A549 (cell line): ENCODE results near the gene SKIC2. TPM values are rescaled to one million over a fixed set of nuclear protein-coding genes. Genes with fewer than 3 reads are reported as not detected.
A peak's percentile ranks its signal among the peaks of the same experiment; 100 is the strongest.
"Not testable (repeated sequence)": the region's sequence is repeated elsewhere in the genome, so short reads cannot be mapped to it uniquely, and the experiment has no call there.

Experiments used
- ATAC-seq, 2 experiments: fragments of 200-7000 bp in 1 of 2; fragments of >200 bp in 1 of 2; cut with Nextera tagmentation in 1 of 2; cut with Tn5 transposase in 1 of 2; 3 replicates each; pipeline versions ENCODE4 v1.8.0 to v1.9.1; 2018 to 2020; ENCODE audit warnings: mild to moderate bottlenecking in 1 of 2, moderate library complexity in 1 of 2
- CTCF ChIA-PET: fragments of 300-600 bp; sonication (Branson Sonifier 250); formaldehyde crosslinking; extraction: SDS; loops from one replicate; lab custom pipeline; 2021; ENCODE audit warnings: antibody characterized with exemption, inconsistent platforms; lab: Yijun Ruan, JAX
- POLR2A ChIA-PET: fragments of 350-600 bp; formaldehyde crosslinking; extraction: SDS; loops from one replicate; lab custom pipeline; 2021; ENCODE audit warnings: antibody characterized with exemption, inconsistent platforms; lab: Yijun Ruan, JAX
- DNase-seq, 2 experiments: peaks; one replicate each; pipeline versions ENCODE4 v3.0.0 to v3.0.0-alpha.2; 2011 to 2016; ENCODE audit warnings: low read depth in 1 of 2, low spot score in 1 of 2
- FAIRE-seq: peaks from 2 replicates; lab custom pipeline; 2011; peaks lifted over from hg19 to GRCh38; lab: Jason Lieb, UNC
- H3K27ac ChIP-seq, 2 experiments: fragments of >200 bp; sonication (Bioruptor Twin); formaldehyde crosslinking; 3 replicates each; pipeline ENCODE4 v1.5.1; 2016 to 2017
- H3K4me1 ChIP-seq: fragments of >200 bp; sonication (Bioruptor Twin); formaldehyde crosslinking; 3 replicates; pipeline ENCODE4 v1.6.1; 2016
- H3K4me2 ChIP-seq: fragments of >200 bp; sonication (Bioruptor Twin); formaldehyde crosslinking; 3 replicates; pipeline ENCODE4 v1.6.1; 2016
- H3K4me3 ChIP-seq: fragments of >200 bp; sonication (Bioruptor Twin); formaldehyde crosslinking; 3 replicates; pipeline ENCODE4 v1.5.1; 2016
- H3K9me3 ChIP-seq: fragments of >200 bp; sonication (Bioruptor Twin); formaldehyde crosslinking; 3 replicates; pipeline ENCODE4 v1.6.1; 2016
- BHLHE40 ChIP-seq: IDR thresholded peaks from 2 replicates; pipeline ENCODE4 v1.6.1; 2012; ENCODE audit warnings: low read depth, low read length, inconsistent platforms
- CBX2 ChIP-seq: fragments of 200-600 bp; sonication (generic); IDR thresholded peaks from 2 replicates; pipeline ENCODE4 v1.6.1; 2016; ENCODE audit warnings: low read depth, mild to moderate bottlenecking, borderline replicate concordance
- CBX8 ChIP-seq: fragments of 200-600 bp; sonication (generic); IDR thresholded peaks from 2 replicates; pipeline ENCODE4 v1.6.1; 2016
- CEBPB ChIP-seq, 2 experiments: fragments of >200 bp in 1 of 2; sonication (Bioruptor Twin) in 1 of 2; formaldehyde crosslinking in 1 of 2; IDR thresholded peaks; 2 replicates each; pipeline ENCODE4 v1.6.1; 2012 to 2016
- EHMT2 ChIP-seq: fragments of 200-600 bp; sonication (generic); IDR thresholded peaks from 2 replicates; pipeline ENCODE4 v1.6.1; 2016; ENCODE audit warnings: antibody characterized with exemption, low read depth, mild to moderate bottlenecking, moderate library complexity
- EP300 ChIP-seq, 2 experiments: fragments of >200 bp; sonication (Bioruptor Twin); formaldehyde crosslinking; IDR thresholded peaks; 2 replicates in 1 of 2; 3 replicates in 1 of 2; pipeline ENCODE4 v1.6.1; 2016 to 2017
- ESRRA ChIP-seq: fragments of 150-350 bp; IDR thresholded peaks from 2 replicates; pipeline ENCODE4 v1.6.1; 2014; ENCODE audit warnings: mild to moderate bottlenecking, low read length, borderline replicate concordance
- FOSB ChIP-seq: fragments of 250-450 bp; sonication (Bioruptor Pico); IDR thresholded peaks from 2 replicates; pipeline ENCODE4 v1.5.0; 2020; ENCODE audit warnings: mild to moderate bottlenecking, moderate library complexity
- HDAC2 ChIP-seq: fragments of 200-600 bp; sonication (generic); IDR thresholded peaks from 2 replicates; pipeline ENCODE4 v1.6.1; 2016
- JUN ChIP-seq, 2 experiments: fragments of >200 bp; sonication (Bioruptor Twin); formaldehyde crosslinking; IDR thresholded peaks; 2 replicates in 1 of 2; 3 replicates in 1 of 2; pipeline ENCODE4 v1.6.1; 2016 to 2017
- KDM1A ChIP-seq: fragments of 200-600 bp; sonication (generic); IDR thresholded peaks from 2 replicates; pipeline ENCODE4 v1.6.1; 2016; ENCODE audit warnings: low read depth, mild to moderate bottlenecking
- NFE2L2 ChIP-seq: fragments of 150-350 bp; conservative IDR thresholded peaks from 2 replicates; pipeline ENCODE4 v1.6.1; 2014; ENCODE audit warnings: low read length
- RCOR1 ChIP-seq: fragments of 150-350 bp; IDR thresholded peaks from 2 replicates; pipeline ENCODE4 v1.6.1; 2014; ENCODE audit warnings: antibody characterized with exemption, low read length, low read depth
- SREBF2 ChIP-seq: fragments of 450-650 bp; IDR thresholded peaks from 2 replicates; pipeline ENCODE4 v1.6.1; 2014; ENCODE audit warnings: mild to moderate bottlenecking, moderate library complexity
- TFCP2L1 ChIP-seq: fragments of 250-450 bp; sonication (Bioruptor Pico); IDR thresholded peaks from 2 replicates; pipeline ENCODE4 v1.5.0; 2021; ENCODE audit warnings: mild to moderate bottlenecking
- ZFP36 ChIP-seq: fragments of 450-650 bp; IDR thresholded peaks from 2 replicates; pipeline ENCODE4 v1.6.1; 2014; ENCODE audit warnings: borderline replicate concordance; ENCODE audit not compliant: partially characterized antibody
- ZNF302 ChIP-seq: fragments of 250-450 bp; sonication (Bioruptor Pico); IDR thresholded peaks from 2 replicates; pipeline ENCODE4 v1.9.0; 2021; ENCODE audit warnings: inconsistent platforms, mild to moderate bottlenecking, moderate library complexity
- WGBS: methylation state at CpG from one replicate; pipeline ENCODE4 v1.1.6; 2017; ENCODE audit errors: missing lambda C conversion rate; 5-methylcytosine and 5-hydroxymethylcytosine counted together
- polyA plus RNA-seq, 4 experiments: library from polyadenylated mRNA; depleted of rRNA in 3 of 4; stranded (reverse); fragments of >200 nt; fragmentation: RNase III in 1 of 4; extraction: RNeasy Plus Mini Kit Qiagen cat#74134 plus additional on column Dnase treatment in 1 of 4; gene quantifications; 2 replicates in 3 of 4; 3 replicates in 1 of 4; pipeline ENCODE4 v1.2.3, GENCODE V29; 2011 to 2017
- TF ChIP-seq, protein P1 (sequence below): fragments of 200-600 bp; sonication (generic); IDR thresholded peaks from 2 replicates; pipeline ENCODE4 v1.6.1; 2016; ENCODE audit warnings: antibody characterized with exemption, mild to moderate bottlenecking, moderate library complexity
- TF ChIP-seq, protein P2 (sequence below): IDR thresholded peaks from 2 replicates; pipeline ENCODE4 v1.6.1; 2012; ENCODE audit warnings: low read depth, borderline replicate concordance

Gene SKIC2
- polyA plus RNA-seq, 2 of the 4 experiments (the other 2 are of a cell fraction) = 20.8 to 37.5 TPM

DNA sequence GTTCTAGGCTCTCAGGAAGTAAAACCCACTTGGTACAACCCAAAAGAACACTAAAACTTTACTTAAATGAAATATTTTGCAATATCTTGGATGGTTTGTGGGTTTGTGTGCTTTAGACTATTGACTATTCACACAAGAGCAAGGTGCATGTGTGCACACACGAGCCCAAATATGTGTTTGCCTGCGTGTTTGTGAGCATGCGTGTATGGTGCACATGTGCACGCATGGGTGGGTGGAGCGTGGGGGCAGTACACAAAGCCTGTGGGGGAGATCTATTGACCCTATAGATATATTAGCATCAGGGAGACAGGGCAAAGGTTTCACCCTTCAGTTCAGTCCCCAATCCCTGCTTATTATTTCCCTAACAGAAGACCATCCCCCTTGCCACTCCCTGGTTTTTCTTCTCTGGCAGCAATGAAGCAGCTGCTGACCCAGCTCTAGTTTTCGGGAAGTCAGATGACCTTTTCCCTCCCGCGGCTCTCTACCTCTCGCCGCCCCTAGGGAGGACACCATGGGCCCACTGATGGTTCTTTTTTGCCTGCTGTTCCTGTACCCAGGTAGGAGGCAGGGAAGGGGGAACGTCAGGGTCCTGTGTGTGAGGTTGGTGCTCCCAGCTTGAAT is 31.6 kb upstream of the SKIC2 start, which contains the start of gene C2 (continued):
- TF ChIP-seq EHMT2 (no peak), KDM1A (no peak)

DNA sequence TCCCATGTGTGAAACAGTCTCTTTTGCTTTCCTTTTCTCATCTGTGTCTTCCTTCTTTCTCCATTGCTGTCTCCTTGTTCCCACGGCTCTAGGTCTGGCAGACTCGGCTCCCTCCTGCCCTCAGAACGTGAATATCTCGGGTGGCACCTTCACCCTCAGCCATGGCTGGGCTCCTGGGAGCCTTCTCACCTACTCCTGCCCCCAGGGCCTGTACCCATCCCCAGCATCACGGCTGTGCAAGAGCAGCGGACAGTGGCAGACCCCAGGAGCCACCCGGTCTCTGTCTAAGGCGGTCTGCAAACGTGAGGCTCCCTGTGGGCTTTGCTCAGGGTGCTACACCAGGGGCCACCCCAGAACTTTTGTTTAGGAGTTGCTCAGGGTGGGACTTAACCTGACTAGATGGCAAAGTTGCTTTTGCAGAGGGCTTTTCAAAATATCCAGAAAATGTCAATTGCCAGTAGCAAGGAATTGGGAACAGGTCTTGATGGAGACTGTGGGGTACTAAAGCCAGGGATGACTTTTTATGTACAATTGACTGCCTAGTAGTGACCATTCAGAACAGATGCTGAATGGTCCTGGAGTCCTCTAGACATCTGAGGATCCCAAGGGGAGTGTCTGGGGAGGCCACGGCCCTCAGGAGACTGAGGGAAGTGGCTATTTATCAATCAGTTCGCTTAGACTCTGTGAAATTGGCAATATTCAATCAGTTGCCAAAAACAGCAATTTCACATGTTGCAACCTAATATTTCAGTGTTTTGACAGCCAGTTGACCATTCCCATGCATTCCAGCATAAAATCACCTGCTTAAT is 30.9 kb upstream of the SKIC2 start:
- WGBS = 80% methylated on average over 7 of the region's 11 CpGs
- no peaks in the 10 kb centered on the region; the same call in 2 of the 3 replicates for H3K4me1 ChIP-seq
- 0 out of 3 replicates have a peak overlapping the region, but pooled peaks have one; percentile 14 for H3K4me2 ChIP-seq
- no peak overlapping the region for H3K4me3 ChIP-seq
- DNase-seq (no peak), FAIRE-seq (no peak), ATAC-seq (no peak)
- no peak overlapping the region for H3K27ac ChIP-seq
- peaks cover 3% of the 10 kb centered on the region; the same call in 1 of the 3 replicates for H3K9me3 ChIP-seq
- ChIA-PET POLR2A (no interaction called here), CTCF (no interaction called here)
- TF ChIP-seq HDAC2 (no peak), JUN (IDR thresholded peaks at IDR 0.05) (no peak), BHLHE40 (no peak), TFCP2L1 (CRISPR knock-in tag) (no peak)

DNA sequence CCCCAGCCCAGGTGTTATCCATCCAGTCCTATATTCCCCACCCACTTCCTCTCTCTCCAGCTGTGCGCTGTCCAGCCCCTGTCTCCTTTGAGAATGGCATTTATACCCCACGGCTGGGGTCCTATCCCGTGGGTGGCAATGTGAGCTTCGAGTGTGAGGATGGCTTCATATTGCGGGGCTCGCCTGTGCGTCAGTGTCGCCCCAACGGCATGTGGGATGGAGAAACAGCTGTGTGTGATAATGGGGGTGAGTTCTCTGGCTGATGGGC is 30.4 kb upstream of the SKIC2 start:
- H3K27ac ChIP-seq = no peak overlapping the region
- H3K4me2 ChIP-seq = no peak overlapping the region
- no peak for TF ChIP-seq EP300 (IDR thresholded peaks at IDR 0.05)
- TF ChIP-seq CBX2 = no peak
- TF ChIP-seq EHMT2 = no peak
- TF ChIP-seq CEBPB (IDR thresholded peaks at IDR 0.05) = no peak
- TF ChIP-seq NFE2L2 = no peak
- no peak for TF ChIP-seq JUN (IDR thresholded peaks at IDR 0.05)
- TF ChIP-seq, protein P1, sequence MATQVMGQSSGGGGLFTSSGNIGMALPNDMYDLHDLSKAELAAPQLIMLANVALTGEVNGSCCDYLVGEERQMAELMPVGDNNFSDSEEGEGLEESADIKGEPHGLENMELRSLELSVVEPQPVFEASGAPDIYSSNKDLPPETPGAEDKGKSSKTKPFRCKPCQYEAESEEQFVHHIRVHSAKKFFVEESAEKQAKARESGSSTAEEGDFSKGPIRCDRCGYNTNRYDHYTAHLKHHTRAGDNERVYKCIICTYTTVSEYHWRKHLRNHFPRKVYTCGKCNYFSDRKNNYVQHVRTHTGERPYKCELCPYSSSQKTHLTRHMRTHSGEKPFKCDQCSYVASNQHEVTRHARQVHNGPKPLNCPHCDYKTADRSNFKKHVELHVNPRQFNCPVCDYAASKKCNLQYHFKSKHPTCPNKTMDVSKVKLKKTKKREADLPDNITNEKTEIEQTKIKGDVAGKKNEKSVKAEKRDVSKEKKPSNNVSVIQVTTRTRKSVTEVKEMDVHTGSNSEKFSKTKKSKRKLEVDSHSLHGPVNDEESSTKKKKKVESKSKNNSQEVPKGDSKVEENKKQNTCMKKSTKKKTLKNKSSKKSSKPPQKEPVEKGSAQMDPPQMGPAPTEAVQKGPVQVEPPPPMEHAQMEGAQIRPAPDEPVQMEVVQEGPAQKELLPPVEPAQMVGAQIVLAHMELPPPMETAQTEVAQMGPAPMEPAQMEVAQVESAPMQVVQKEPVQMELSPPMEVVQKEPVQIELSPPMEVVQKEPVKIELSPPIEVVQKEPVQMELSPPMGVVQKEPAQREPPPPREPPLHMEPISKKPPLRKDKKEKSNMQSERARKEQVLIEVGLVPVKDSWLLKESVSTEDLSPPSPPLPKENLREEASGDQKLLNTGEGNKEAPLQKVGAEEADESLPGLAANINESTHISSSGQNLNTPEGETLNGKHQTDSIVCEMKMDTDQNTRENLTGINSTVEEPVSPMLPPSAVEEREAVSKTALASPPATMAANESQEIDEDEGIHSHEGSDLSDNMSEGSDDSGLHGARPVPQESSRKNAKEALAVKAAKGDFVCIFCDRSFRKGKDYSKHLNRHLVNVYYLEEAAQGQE = no peak
- TF ChIP-seq ZNF302 (CRISPR knock-in tag) = no peak
- TF ChIP-seq RCOR1 = no peak
- TF ChIP-seq, protein P2, sequence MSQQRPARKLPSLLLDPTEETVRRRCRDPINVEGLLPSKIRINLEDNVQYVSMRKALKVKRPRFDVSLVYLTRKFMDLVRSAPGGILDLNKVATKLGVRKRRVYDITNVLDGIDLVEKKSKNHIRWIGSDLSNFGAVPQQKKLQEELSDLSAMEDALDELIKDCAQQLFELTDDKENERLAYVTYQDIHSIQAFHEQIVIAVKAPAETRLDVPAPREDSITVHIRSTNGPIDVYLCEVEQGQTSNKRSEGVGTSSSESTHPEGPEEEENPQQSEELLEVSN = no peak
- no peak overlapping the region for H3K4me3 ChIP-seq
- CTCF ChIA-PET = interaction anchor here (1.8 kb wide), 1 partner anchor 24 kb away, joined by 5 read pairs; no protein-coding TSS in a partner anchor
- DNase-seq (no peak), FAIRE-seq (no peak), ATAC-seq (no peak)
- H3K4me1 ChIP-seq = no peaks in the 10 kb centered on the region; the same call in 2 of the 3 replicates
- POLR2A ChIA-PET = no interaction called here
- 77% methylated on average over 4 of the region's 9 CpGs for WGBS
- H3K9me3 ChIP-seq = peaks cover 3% of the 10 kb centered on the region; the same call in 1 of the 3 replicates

DNA sequence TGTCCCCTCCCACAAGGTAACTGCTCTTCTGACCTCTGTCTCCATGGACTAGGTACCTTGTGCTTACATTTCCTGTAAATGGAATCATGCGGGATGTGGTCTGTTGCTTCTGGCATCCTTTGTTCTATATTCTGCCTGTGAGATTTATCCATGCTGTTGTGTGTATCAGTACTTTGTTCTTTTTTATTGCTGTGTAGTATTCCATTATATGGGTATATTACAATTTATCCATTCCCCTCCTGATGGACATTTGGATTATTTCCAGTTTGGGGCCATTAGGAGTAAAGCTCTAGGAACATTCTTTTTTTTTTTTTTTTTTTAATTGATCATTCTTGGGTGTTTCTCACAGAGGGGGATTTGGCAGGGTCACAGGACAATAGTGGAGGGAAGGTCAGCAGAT is 28.0 kb upstream of the SKIC2 start:
- WGBS = 93% methylated on average over 1 of the region's 1 CpG
- ATAC-seq (no peak), FAIRE-seq (no peak), DNase-seq (no peak)
- TF ChIP-seq CBX8 (no peak), KDM1A (no peak), HDAC2 (no peak), FOSB (CRISPR knock-in tag) (no peak), SREBF2 (no peak), ZFP36 (no peak), ESRRA (no peak)
- POLR2A ChIA-PET = no interaction called here
- no peaks in the 10 kb centered on the region; the same call in 2 of the 3 replicates for H3K4me1 ChIP-seq
- no peak overlapping the region for H3K27ac ChIP-seq
- H3K4me3 ChIP-seq = no peak overlapping the region
- H3K9me3 ChIP-seq = peaks cover 2% of the 10 kb centered on the region; the same call in 1 of the 3 replicates
- no peak overlapping the region for H3K4me2 ChIP-seq
- CTCF ChIA-PET = no interaction called here

DNA sequence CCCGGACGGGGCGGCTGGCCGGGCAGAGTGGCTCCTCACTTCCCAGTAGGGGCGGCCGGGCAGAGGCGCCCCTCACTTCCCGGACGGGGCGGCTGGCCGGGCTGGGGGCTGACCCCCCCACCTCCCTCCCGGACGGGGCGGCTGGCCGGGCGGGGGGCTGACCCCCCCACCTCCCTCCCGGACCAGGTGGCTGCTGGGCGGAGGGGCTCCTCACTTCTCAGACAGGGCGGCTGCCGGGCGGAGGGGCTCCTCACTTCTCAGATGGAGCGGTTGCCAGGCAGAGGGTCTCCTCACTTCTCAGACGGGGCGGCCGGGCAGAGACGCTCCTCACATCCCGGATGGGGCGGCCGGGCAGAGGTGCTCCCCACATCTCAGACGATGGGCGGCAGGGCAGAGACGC is 26.8 kb upstream of the SKIC2 start:
- H3K27ac ChIP-seq, POLR2A ChIA-PET, CTCF ChIA-PET, ATAC-seq, H3K4me2 ChIP-seq, FAIRE-seq, DNase-seq, H3K9me3 ChIP-seq, H3K4me1 ChIP-seq, H3K4me3 ChIP-seq: not testable (repeated sequence)
- 92% methylated on average over 10 of the region's 32 CpGs for WGBS
